Stomach (tissue), 4 donors: Measurements from ENCODE around the gene SH2D5.
"Not testable (repeated sequence)": the region's sequence is repeated elsewhere in the genome, so short reads cannot be mapped to it uniquely, and the experiment has no call there.

ENCODE experiments used
- EP300 ChIP-seq: sonication (generic); formaldehyde crosslinking; IDR thresholded peaks from one replicate; pipeline ENCODE4 v1.6.1; 2017; ENCODE audit warnings: antibody characterized with exemption
- POLR2A ChIP-seq, 4 donors: fragments of 450-650 bp; IDR thresholded peaks; one replicate each; pipeline ENCODE4 v1.6.1; 2016; ENCODE audit warnings: antibody characterized with exemption in 4 of 4, control low read depth in 2 of 4, mild to moderate bottlenecking in 1 of 4, moderate library complexity in 1 of 4
- POLR2AphosphoS5 ChIP-seq, 3 donors: sonication (generic); formaldehyde crosslinking; IDR thresholded peaks; one replicate each; pipeline ENCODE4 v1.6.1; 2016; ENCODE audit warnings: antibody characterized with exemption in 3 of 3
- TF ChIP-seq, protein P1 (sequence below), 7 experiments: fragments of 450-650 bp in 4 of 7; fragments of 200-600 bp in 3 of 7; sonication (generic) in 3 of 7; IDR thresholded peaks; one replicate each; pipeline ENCODE4 v1.5.1; 2016 to 2019; ENCODE audit warnings: antibody characterized with exemption in 7 of 7, control low read depth in 2 of 7, mild to moderate bottlenecking in 1 of 7

GRCh38 chr1:20673626-20674025, 58.9 kb downstream of the SH2D5 start:
- TF ChIP-seq, protein P1, sequence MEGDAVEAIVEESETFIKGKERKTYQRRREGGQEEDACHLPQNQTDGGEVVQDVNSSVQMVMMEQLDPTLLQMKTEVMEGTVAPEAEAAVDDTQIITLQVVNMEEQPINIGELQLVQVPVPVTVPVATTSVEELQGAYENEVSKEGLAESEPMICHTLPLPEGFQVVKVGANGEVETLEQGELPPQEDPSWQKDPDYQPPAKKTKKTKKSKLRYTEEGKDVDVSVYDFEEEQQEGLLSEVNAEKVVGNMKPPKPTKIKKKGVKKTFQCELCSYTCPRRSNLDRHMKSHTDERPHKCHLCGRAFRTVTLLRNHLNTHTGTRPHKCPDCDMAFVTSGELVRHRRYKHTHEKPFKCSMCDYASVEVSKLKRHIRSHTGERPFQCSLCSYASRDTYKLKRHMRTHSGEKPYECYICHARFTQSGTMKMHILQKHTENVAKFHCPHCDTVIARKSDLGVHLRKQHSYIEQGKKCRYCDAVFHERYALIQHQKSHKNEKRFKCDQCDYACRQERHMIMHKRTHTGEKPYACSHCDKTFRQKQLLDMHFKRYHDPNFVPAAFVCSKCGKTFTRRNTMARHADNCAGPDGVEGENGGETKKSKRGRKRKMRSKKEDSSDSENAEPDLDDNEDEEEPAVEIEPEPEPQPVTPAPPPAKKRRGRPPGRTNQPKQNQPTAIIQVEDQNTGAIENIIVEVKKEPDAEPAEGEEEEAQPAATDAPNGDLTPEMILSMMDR (IDR thresholded peaks at IDR 0.05) = not testable (repeated sequence)
- not testable (repeated sequence) for TF ChIP-seq POLR2A (IDR thresholded peaks at IDR 0.05); POLR2AphosphoS5 (IDR thresholded peaks at IDR 0.05); EP300
